NB4 (cell line): ENCODE measurements around the gene PLA2R1.

Source experiments
- MYC ChIP-seq: IDR thresholded peaks from 2 replicates; pipeline ENCODE4 v1.6.1; 2011; ENCODE audit warnings: low read depth, low read length
- POLR2A ChIP-seq: IDR thresholded peaks from 2 replicates; pipeline ENCODE4 v1.6.1; 2011; ENCODE audit warnings: mild to moderate bottlenecking; ENCODE audit not compliant: insufficient read length; ENCODE audit errors: extremely low read depth
- TF ChIP-seq, protein P1 (sequence below): IDR thresholded peaks from one replicate; pipeline ENCODE4 v1.5.1; 2012; ENCODE audit warnings: low read depth, low read length
- TF ChIP-seq, protein P2 (sequence below): IDR thresholded peaks from 2 replicates; pipeline ENCODE4 v1.6.1; 2011; ENCODE audit warnings: low read depth, low read length

DNA sequence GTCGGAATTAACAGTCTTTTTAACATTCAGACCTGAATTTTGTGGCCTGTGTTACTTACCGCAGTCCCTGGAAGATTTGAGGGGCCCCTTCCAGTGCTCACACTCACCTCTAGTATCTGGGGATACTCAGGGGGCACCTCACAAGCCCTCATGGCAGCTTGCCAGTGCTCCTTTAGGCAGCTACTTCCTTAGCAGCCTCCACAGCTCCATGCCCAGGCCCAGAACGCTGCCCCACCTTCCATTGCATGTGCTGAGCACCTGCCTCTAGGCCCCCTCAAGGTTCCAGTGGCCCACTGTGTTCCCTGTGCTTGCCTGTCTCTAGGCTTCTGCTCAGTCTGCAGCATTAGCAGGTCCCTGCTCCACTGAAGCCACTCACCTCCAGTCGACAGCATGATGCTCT lies 30.0 kb upstream of the PLA2R1 start:
- TF ChIP-seq, protein P1, sequence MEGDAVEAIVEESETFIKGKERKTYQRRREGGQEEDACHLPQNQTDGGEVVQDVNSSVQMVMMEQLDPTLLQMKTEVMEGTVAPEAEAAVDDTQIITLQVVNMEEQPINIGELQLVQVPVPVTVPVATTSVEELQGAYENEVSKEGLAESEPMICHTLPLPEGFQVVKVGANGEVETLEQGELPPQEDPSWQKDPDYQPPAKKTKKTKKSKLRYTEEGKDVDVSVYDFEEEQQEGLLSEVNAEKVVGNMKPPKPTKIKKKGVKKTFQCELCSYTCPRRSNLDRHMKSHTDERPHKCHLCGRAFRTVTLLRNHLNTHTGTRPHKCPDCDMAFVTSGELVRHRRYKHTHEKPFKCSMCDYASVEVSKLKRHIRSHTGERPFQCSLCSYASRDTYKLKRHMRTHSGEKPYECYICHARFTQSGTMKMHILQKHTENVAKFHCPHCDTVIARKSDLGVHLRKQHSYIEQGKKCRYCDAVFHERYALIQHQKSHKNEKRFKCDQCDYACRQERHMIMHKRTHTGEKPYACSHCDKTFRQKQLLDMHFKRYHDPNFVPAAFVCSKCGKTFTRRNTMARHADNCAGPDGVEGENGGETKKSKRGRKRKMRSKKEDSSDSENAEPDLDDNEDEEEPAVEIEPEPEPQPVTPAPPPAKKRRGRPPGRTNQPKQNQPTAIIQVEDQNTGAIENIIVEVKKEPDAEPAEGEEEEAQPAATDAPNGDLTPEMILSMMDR, result no peak
- no peak for TF ChIP-seq POLR2A
- TF ChIP-seq, protein P2, sequence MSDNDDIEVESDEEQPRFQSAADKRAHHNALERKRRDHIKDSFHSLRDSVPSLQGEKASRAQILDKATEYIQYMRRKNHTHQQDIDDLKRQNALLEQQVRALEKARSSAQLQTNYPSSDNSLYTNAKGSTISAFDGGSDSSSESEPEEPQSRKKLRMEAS, result no peak
- no peak for TF ChIP-seq MYC
